Activated T-helper 1 cell treated with Interleukin-2 at 50 U/mL for 16 hours (primary cell): ENCODE data around the gene KRTAP10-11.

Experiments
- DNase-seq: peaks from one replicate; pipeline ENCODE4 v3.0.0-alpha.2; 2020; ENCODE audit warnings: low read depth

KRTAP10-11 gene

GRCh38 chr21:44695641-44696040 is 49.4 kb downstream of the KRTAP10-11 start:
- no peak for DNase-seq

- DNase-seq, result no peak
Observed at GRCh38 chr21:44696572-44696971, 50.4 kb downstream of the KRTAP10-11 start.
